A549 (cell line): ENCODE results near the gene ATG10. TPM values are rescaled to one million over a fixed set of nuclear protein-coding genes. Genes with fewer than 3 reads are reported as not detected.

Experiments used
- ATAC-seq, 2 experiments: fragments of 200-7000 bp in 1 of 2; fragments of >200 bp in 1 of 2; cut with Nextera tagmentation in 1 of 2; cut with Tn5 transposase in 1 of 2; 3 replicates each; pipeline versions ENCODE4 v1.8.0 to v1.9.1; 2018 to 2020; ENCODE audit warnings: mild to moderate bottlenecking in 1 of 2, moderate library complexity in 1 of 2
- CTCF ChIA-PET: fragments of 300-600 bp; sonication (Branson Sonifier 250); formaldehyde crosslinking; extraction: SDS; loops from one replicate; lab custom pipeline; 2021; ENCODE audit warnings: antibody characterized with exemption, inconsistent platforms; lab: Yijun Ruan, JAX
- POLR2A ChIA-PET: fragments of 350-600 bp; formaldehyde crosslinking; extraction: SDS; loops from one replicate; lab custom pipeline; 2021; ENCODE audit warnings: antibody characterized with exemption, inconsistent platforms; lab: Yijun Ruan, JAX
- DNase-seq, 2 experiments: peaks; one replicate each; pipeline versions ENCODE4 v3.0.0 to v3.0.0-alpha.2; 2011 to 2016; ENCODE audit warnings: low read depth in 1 of 2, low spot score in 1 of 2
- FAIRE-seq: peaks from 2 replicates; lab custom pipeline; 2011; peaks lifted over from hg19 to GRCh38; lab: Jason Lieb, UNC
- H3K27ac ChIP-seq, 2 experiments: fragments of >200 bp; sonication (Bioruptor Twin); formaldehyde crosslinking; 3 replicates each; pipeline ENCODE4 v1.5.1; 2016 to 2017
- H3K4me1 ChIP-seq: fragments of >200 bp; sonication (Bioruptor Twin); formaldehyde crosslinking; 3 replicates; pipeline ENCODE4 v1.6.1; 2016
- H3K4me2 ChIP-seq: fragments of >200 bp; sonication (Bioruptor Twin); formaldehyde crosslinking; 3 replicates; pipeline ENCODE4 v1.6.1; 2016
- H3K4me3 ChIP-seq: fragments of >200 bp; sonication (Bioruptor Twin); formaldehyde crosslinking; 3 replicates; pipeline ENCODE4 v1.5.1; 2016
- H3K9me3 ChIP-seq: fragments of >200 bp; sonication (Bioruptor Twin); formaldehyde crosslinking; 3 replicates; pipeline ENCODE4 v1.6.1; 2016
- CBX2 ChIP-seq: fragments of 200-600 bp; sonication (generic); IDR thresholded peaks from 2 replicates; pipeline ENCODE4 v1.6.1; 2016; ENCODE audit warnings: low read depth, mild to moderate bottlenecking, borderline replicate concordance
- CHD4 ChIP-seq: fragments of 200-600 bp; sonication (generic); IDR thresholded peaks from 2 replicates; pipeline ENCODE4 v1.6.1; 2016; ENCODE audit warnings: antibody characterized with exemption, mild to moderate bottlenecking, borderline replicate concordance
- EHF ChIP-seq: fragments of 250-450 bp; sonication (Bioruptor Pico); IDR thresholded peaks from 2 replicates; pipeline ENCODE4 v1.5.0; 2020; ENCODE audit warnings: mild to moderate bottlenecking
- FOSL2 ChIP-seq, 2 experiments: fragments of 450-650 bp in 1 of 2; fragments of >200 bp in 1 of 2; sonication (Bioruptor Twin) in 1 of 2; formaldehyde crosslinking; IDR thresholded peaks; 2 replicates each; pipeline versions ENCODE4 v1.5.0 to v1.6.1; 2016 to 2020; ENCODE audit warnings: mild to moderate bottlenecking in 1 of 2, moderate library complexity in 1 of 2
- FOXS1 ChIP-seq: fragments of 250-450 bp; sonication (Bioruptor Pico); IDR thresholded peaks from 2 replicates; pipeline ENCODE4 v1.5.0; 2020; ENCODE audit warnings: mild to moderate bottlenecking, moderate library complexity
- HDAC2 ChIP-seq: fragments of 200-600 bp; sonication (generic); IDR thresholded peaks from 2 replicates; pipeline ENCODE4 v1.6.1; 2016
- HOXB13 ChIP-seq: fragments of 250-450 bp; sonication (Bioruptor Pico); IDR thresholded peaks from 2 replicates; pipeline ENCODE4 v1.5.0; 2020; ENCODE audit warnings: low read depth, mild to moderate bottlenecking, moderate library complexity
- KDM5A ChIP-seq: fragments of 200-600 bp; sonication (generic); IDR thresholded peaks from 2 replicates; pipeline ENCODE4 v1.6.1; 2016; ENCODE audit warnings: antibody characterized with exemption, mild to moderate bottlenecking
- MAFK ChIP-seq: fragments of 450-650 bp; IDR thresholded peaks from 2 replicates; pipeline ENCODE4 v1.6.1; 2014; ENCODE audit not compliant: partially characterized antibody
- MAZ ChIP-seq: fragments of 150-350 bp; IDR thresholded peaks from 2 replicates; pipeline ENCODE4 v1.6.1; 2014; ENCODE audit warnings: antibody characterized with exemption, low read depth, low read length, borderline replicate concordance
- MYC ChIP-seq: IDR thresholded peaks from 2 replicates; pipeline ENCODE4 v1.6.1; 2012; ENCODE audit warnings: mild to moderate bottlenecking, inconsistent platforms, low read length, improper control_type of control experiment, borderline replicate concordance
- NR3C1 ChIP-seq: fragments of >200 bp; sonication (Bioruptor Twin); formaldehyde crosslinking; IDR thresholded peaks from 3 replicates; pipeline ENCODE4 v1.6.1; 2017
- POLR2AphosphoS2 ChIP-seq: conservative IDR thresholded peaks from 2 replicates; pipeline ENCODE4 v1.6.1; 2012; ENCODE audit warnings: low read length, improper control_type of control experiment, inconsistent platforms
- RAD21 ChIP-seq, 2 experiments: fragments of >200 bp in 1 of 2; sonication (Bioruptor Twin) in 1 of 2; formaldehyde crosslinking in 1 of 2; IDR thresholded peaks in 1 of 2; conservative IDR thresholded peaks in 1 of 2; 2 replicates in 1 of 2; 3 replicates in 1 of 2; pipeline ENCODE4 v1.6.1; 2012 to 2018; ENCODE audit warnings: inconsistent platforms in 1 of 2
- RARB ChIP-seq: fragments of 250-450 bp; sonication (Bioruptor Pico); IDR thresholded peaks from 2 replicates; pipeline ENCODE4 v1.8.0; 2021; ENCODE audit warnings: mild to moderate bottlenecking, moderate library complexity
- ZC3H11A ChIP-seq: fragments of 450-650 bp; IDR thresholded peaks from 2 replicates; pipeline ENCODE4 v1.6.1; 2014; ENCODE audit warnings: antibody characterized with exemption, mild to moderate bottlenecking
- ZFP36 ChIP-seq: fragments of 450-650 bp; IDR thresholded peaks from 2 replicates; pipeline ENCODE4 v1.6.1; 2014; ENCODE audit warnings: borderline replicate concordance; ENCODE audit not compliant: partially characterized antibody
- ZNF302 ChIP-seq: fragments of 250-450 bp; sonication (Bioruptor Pico); IDR thresholded peaks from 2 replicates; pipeline ENCODE4 v1.9.0; 2021; ENCODE audit warnings: inconsistent platforms, mild to moderate bottlenecking, moderate library complexity
- ZSCAN20 ChIP-seq: fragments of 250-450 bp; sonication (Bioruptor Pico); IDR thresholded peaks from 2 replicates; pipeline ENCODE4 v1.8.0; 2022; ENCODE audit warnings: mild to moderate bottlenecking, moderate library complexity
- WGBS: methylation state at CpG from one replicate; pipeline ENCODE4 v1.1.6; 2017; ENCODE audit errors: missing lambda C conversion rate; 5-methylcytosine and 5-hydroxymethylcytosine counted together
- polyA plus RNA-seq, 4 experiments: library from polyadenylated mRNA; depleted of rRNA in 3 of 4; stranded (reverse); fragments of >200 nt; fragmentation: RNase III in 1 of 4; extraction: RNeasy Plus Mini Kit Qiagen cat#74134 plus additional on column Dnase treatment in 1 of 4; gene quantifications; 2 replicates in 3 of 4; 3 replicates in 1 of 4; pipeline ENCODE4 v1.2.3, GENCODE V29; 2011 to 2017
- TF ChIP-seq, protein P1 (sequence below): IDR thresholded peaks from 2 replicates; pipeline ENCODE4 v1.6.1; 2012
- TF ChIP-seq, protein P2 (sequence below): fragments of 450-650 bp; IDR thresholded peaks from 2 replicates; pipeline ENCODE4 v1.6.1; 2014; ENCODE audit warnings: antibody characterized with exemption
- TF ChIP-seq, protein P3 (sequence below): IDR thresholded peaks from 2 replicates; pipeline ENCODE4 v1.6.1; 2012
- TF ChIP-seq, protein P4 (sequence below): fragments of 250-450 bp; sonication (Bioruptor Pico); IDR thresholded peaks from 2 replicates; pipeline ENCODE4 v1.5.0; 2021; ENCODE audit warnings: mild to moderate bottlenecking, moderate library complexity, borderline replicate concordance
- TF ChIP-seq, protein P5 (sequence below): fragments of >200 bp; sonication (Bioruptor Twin); formaldehyde crosslinking; IDR thresholded peaks from 2 replicates; pipeline ENCODE4 v1.6.1; 2016
- TF ChIP-seq, protein P6 (sequence below): fragments of >200 bp; sonication (Bioruptor Twin); formaldehyde crosslinking; IDR thresholded peaks from 3 replicates; pipeline ENCODE4 v1.6.1; 2016
- TF ChIP-seq, protein P7 (sequence below): fragments of >200 bp; sonication (Bioruptor Twin); formaldehyde crosslinking; IDR thresholded peaks from 3 replicates; pipeline ENCODE4 v1.5.1; 2016

Gene ATG10
- polyA plus RNA-seq, 2 of the 4 experiments (the other 2 are of a cell fraction), result 12.7 to 17.9 TPM

DNA sequence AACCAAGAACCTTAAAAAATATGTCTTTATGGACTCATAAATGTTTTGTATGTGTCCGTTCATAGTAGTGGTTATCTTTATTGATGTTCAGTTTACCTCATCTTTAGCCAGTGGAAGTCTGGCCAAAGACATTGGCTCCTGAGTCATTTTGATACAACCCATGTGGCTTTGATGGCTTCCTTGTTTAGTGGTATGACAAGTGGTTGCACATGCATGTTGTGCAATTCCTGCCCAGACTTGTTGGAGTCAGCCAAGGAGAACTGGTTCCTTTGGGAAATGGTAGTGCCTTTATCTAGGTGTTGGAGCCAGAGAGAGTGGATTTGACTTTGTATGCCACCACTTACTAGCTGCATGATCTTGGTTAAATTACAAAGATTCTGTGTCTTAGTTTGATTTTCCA, 212.0 kb downstream of the ATG10 start:
- no peak for DNase-seq
- no peak for ATAC-seq
- TF ChIP-seq CHD4, result no peak
- no peak for TF ChIP-seq HOXB13
- TF ChIP-seq, protein P1, sequence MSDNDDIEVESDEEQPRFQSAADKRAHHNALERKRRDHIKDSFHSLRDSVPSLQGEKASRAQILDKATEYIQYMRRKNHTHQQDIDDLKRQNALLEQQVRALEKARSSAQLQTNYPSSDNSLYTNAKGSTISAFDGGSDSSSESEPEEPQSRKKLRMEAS, result no peak
- TF ChIP-seq KDM5A, result no peak
- TF ChIP-seq, protein P2, sequence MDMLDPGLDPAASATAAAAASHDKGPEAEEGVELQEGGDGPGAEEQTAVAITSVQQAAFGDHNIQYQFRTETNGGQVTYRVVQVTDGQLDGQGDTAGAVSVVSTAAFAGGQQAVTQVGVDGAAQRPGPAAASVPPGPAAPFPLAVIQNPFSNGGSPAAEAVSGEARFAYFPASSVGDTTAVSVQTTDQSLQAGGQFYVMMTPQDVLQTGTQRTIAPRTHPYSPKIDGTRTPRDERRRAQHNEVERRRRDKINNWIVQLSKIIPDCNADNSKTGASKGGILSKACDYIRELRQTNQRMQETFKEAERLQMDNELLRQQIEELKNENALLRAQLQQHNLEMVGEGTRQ, result no peak
- no peak for TF ChIP-seq ZFP36
- TF ChIP-seq, protein P3, sequence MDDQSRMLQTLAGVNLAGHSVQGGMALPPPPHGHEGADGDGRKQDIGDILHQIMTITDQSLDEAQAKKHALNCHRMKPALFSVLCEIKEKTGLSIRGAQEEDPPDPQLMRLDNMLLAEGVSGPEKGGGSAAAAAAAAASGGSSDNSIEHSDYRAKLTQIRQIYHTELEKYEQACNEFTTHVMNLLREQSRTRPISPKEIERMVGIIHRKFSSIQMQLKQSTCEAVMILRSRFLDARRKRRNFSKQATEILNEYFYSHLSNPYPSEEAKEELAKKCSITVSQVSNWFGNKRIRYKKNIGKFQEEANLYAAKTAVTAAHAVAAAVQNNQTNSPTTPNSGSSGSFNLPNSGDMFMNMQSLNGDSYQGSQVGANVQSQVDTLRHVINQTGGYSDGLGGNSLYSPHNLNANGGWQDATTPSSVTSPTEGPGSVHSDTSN, result no peak
- TF ChIP-seq, protein P4, sequence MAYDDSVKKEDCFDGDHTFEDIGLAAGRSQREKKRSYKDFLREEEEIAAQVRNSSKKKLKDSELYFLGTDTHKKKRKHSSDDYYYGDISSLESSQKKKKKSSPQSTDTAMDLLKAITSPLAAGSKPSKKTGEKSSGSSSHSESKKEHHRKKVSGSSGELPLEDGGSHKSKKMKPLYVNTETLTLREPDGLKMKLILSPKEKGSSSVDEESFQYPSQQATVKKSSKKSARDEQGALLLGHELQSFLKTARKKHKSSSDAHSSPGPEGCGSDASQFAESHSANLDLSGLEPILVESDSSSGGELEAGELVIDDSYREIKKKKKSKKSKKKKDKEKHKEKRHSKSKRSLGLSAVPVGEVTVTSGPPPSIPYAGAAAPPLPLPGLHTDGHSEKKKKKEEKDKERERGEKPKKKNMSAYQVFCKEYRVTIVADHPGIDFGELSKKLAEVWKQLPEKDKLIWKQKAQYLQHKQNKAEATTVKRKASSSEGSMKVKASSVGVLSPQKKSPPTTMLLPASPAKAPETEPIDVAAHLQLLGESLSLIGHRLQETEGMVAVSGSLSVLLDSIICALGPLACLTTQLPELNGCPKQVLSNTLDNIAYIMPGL, result no peak
- no peak for TF ChIP-seq ZSCAN20 (CRISPR knock-in tag)
- no peak for TF ChIP-seq EHF (CRISPR knock-in tag)
- no peak for TF ChIP-seq MYC
- no peak for TF ChIP-seq FOXS1
- TF ChIP-seq, protein P5, sequence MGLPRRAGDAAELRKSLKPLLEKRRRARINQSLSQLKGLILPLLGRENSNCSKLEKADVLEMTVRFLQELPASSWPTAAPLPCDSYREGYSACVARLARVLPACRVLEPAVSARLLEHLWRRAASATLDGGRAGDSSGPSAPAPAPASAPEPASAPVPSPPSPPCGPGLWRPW, result no peak
- no peak for TF ChIP-seq CBX2
- TF ChIP-seq POLR2AphosphoS2, result no peak
- TF ChIP-seq, protein P6, sequence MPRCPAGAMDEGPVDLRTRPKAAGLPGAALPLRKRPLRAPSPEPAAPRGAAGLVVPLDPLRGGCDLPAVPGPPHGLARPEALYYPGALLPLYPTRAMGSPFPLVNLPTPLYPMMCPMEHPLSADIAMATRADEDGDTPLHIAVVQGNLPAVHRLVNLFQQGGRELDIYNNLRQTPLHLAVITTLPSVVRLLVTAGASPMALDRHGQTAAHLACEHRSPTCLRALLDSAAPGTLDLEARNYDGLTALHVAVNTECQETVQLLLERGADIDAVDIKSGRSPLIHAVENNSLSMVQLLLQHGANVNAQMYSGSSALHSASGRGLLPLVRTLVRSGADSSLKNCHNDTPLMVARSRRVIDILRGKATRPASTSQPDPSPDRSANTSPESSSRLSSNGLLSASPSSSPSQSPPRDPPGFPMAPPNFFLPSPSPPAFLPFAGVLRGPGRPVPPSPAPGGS, result no peak
- no peak for TF ChIP-seq RAD21 (conservative IDR thresholded peaks at IDR 0.05 in 1 of 2, IDR thresholded peaks at IDR 0.05 in 1 of 2)
- TF ChIP-seq NR3C1, result no peak
- no peaks in the 10 kb centered on the region for H3K4me1 ChIP-seq
- FAIRE-seq, result no peak
- 88% methylated on average over 1 of the region's 1 CpG for WGBS
- POLR2A ChIA-PET, result no interaction called here
- H3K27ac ChIP-seq, result no peak overlapping the region
- H3K4me2 ChIP-seq, result no peak overlapping the region
- no peak overlapping the region for H3K4me3 ChIP-seq
- CTCF ChIA-PET, result no interaction called here
- no peaks in the 10 kb centered on the region for H3K9me3 ChIP-seq

DNA sequence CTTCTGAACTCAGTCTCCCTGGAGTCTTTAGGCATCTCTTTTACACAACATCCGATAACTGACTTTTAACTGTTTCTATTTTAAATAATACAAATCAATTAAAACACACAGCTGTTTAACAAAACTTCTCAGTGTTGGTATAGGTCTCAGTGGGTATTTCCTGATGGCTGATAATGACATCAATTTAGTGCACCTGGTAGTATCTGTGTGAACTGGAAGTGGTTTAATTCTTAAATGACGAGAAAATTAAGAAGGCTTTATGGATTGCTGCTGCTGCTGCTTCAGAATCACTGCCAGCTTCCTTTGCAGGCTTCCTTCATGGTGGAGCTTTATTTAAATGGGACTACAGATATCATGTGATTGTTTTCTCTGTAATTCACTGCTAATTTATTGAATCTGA, 214.0 kb downstream of the ATG10 start:
- H3K4me3 ChIP-seq, result no peak overlapping the region
- TF ChIP-seq, protein P7, sequence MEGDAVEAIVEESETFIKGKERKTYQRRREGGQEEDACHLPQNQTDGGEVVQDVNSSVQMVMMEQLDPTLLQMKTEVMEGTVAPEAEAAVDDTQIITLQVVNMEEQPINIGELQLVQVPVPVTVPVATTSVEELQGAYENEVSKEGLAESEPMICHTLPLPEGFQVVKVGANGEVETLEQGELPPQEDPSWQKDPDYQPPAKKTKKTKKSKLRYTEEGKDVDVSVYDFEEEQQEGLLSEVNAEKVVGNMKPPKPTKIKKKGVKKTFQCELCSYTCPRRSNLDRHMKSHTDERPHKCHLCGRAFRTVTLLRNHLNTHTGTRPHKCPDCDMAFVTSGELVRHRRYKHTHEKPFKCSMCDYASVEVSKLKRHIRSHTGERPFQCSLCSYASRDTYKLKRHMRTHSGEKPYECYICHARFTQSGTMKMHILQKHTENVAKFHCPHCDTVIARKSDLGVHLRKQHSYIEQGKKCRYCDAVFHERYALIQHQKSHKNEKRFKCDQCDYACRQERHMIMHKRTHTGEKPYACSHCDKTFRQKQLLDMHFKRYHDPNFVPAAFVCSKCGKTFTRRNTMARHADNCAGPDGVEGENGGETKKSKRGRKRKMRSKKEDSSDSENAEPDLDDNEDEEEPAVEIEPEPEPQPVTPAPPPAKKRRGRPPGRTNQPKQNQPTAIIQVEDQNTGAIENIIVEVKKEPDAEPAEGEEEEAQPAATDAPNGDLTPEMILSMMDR, result no peak
- TF ChIP-seq ZC3H11A, result no peak
- no peak for TF ChIP-seq RARB (CRISPR knock-in tag)
- TF ChIP-seq MAZ, result no peak
- TF ChIP-seq HDAC2, result no peak
- no peak for TF ChIP-seq MYC
- no peak for TF ChIP-seq CBX2
- TF ChIP-seq ZNF302 (CRISPR knock-in tag), result no peak
- TF ChIP-seq POLR2AphosphoS2, result no peak
- TF ChIP-seq MAFK, result no peak
- TF ChIP-seq, protein P2, result no peak
- TF ChIP-seq FOSL2 (IDR thresholded peaks at IDR 0.05), result no peak
- TF ChIP-seq FOSL2 (CRISPR knock-in tag; IDR thresholded peaks at IDR 0.05), result no peak
- H3K9me3 ChIP-seq, result no peaks in the 10 kb centered on the region
- H3K4me1 ChIP-seq, result no peaks in the 10 kb centered on the region
- CTCF ChIA-PET, result interaction anchor here (1.5 kb wide), 1 partner anchor 14 kb away, joined by 3 read pairs; no protein-coding TSS in a partner anchor
- 93% methylated on average over 2 of the region's 2 CpGs for WGBS
- no peak for FAIRE-seq
- POLR2A ChIA-PET, result no interaction called here
- no peak overlapping the region for H3K27ac ChIP-seq
- no peak overlapping the region for H3K4me2 ChIP-seq
- ATAC-seq, result no peak
- DNase-seq, result no peak
